ENCODE measurements around the gene SLC26A9.
"Not testable (repeated sequence)": the region's sequence is repeated elsewhere in the genome, so short reads cannot be mapped to it uniquely, and the experiment has no call there.

SLC26A9 gene

DNA sequence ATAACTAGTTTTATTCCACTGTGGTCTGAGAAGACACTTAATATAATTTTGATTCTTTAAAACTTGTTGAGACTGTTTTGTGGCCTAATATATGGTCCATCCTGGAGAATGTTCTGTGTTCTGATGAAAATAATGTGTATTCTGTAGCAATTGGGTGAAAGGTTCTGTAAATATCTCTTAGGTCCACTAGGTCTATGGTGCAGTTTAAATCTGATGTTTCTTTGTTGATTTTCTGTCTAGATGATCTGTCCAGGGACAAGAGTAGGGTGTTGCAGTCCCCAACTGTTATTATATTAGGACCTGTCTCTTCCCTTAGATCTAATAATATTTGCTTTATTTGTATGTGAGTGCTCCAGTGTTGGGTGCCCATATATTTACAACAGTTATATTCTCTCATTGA lies 59.5 kb downstream of the SLC26A9 start:
- no peak for DNase-seq

DNA sequence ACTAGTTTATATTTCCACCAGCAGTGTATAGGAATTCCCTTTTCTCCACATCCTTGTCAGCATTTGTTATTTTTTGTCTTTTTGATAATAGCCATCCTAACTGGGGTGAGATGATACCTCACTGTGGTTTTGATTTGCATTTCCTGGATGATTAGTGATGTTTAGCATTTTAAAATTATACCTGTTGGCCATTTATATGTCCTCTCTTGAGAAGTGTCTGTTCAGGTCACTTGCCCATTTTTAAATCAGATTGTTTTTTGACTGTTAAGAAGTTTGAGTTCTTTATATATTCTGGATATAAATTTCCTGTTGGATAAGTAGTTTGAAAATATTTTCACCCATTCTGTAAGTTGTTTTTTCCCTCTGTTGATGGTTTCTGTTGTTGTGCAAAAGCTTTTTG lies 62.3 kb downstream of the SLC26A9 start:
- no peak for DNase-seq

DNA sequence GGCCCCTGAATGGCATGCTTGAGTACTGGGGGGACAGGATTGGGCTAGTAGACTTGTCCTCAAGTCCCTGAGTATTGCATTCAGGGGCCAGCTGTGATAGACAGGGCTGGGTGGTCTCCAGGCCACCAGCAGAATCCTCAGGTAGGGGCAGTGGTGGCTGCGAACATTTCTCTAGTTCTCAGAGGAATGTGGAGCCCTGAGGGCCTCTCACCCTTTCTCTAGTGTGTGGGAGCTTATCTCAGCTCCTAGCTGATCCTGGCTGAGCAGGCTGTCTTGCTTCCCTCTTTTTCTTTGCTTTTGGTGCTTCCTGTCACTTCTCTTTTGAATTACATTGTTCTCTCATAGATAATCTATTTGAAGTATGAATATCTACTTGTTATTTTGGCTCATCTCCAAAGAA lies 63.3 kb downstream of the SLC26A9 start:
- no peak for DNase-seq

DNA sequence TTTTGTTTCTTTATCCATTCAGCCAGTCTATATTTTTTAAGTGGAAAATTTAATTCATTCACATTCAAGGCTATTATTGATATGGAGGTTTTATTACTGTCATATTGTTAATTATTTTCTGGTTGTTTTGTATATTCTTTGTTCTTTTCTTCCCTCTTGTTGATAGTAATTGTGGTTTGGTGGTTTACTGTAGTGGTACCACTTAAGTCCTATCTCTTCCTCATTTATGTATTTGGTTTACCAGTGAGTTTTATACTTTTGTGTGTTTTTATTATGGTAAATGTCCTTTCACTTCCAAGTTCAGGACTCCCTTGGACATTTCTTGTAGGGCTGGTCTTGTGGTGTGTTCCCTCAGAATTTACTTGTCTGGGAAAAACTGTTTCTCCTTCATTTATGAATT lies 65.2 kb downstream of the SLC26A9 start:
- DNase-seq, result no peak

DNA sequence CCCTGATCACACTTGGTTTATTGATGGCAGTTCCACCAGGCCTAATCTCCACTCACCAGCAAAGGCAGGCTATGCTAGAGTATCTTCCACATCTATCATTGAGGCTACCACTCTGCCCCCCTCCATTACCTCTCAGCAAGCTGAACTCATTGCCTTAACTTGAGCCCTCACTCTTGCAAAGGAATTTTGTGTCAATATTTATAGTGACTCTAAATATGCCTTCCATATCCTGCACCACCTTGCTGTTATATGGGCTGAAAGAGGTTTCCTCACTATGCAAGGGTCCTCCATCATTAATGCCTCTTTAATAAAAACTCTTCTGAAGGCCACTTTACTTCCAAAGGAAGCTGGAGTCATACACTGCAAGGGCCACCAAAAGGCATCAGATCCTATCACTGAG lies 70.1 kb downstream of the SLC26A9 start:
- not testable (repeated sequence) for DNase-seq

DNA sequence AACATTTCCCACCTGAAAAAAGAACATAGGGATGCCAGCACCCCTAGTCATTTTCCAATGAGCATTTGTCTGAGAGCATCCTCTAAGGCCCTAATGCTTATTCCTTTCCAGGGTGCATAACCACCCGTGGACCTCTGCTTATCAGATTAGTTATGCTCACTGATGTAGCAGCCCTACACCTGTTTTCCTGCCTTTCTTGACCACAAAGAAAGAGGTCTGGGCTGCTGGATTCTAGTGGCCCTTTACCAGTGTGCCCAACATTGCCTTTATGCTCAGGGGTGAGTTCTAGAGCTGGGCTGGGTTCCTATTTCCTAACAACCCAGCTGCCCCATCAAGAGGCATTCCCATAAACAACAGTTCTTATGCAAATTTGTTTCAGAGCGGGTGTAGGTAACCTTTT lies 73.0 kb downstream of the SLC26A9 start:
- DNase-seq, result no peak

Measured in HCEC 1CT (cell line).